Measurements from ENCODE around the gene PIF1. TPM values are rescaled to one million over a fixed set of nuclear protein-coding genes. Genes with fewer than 3 reads are reported as not detected.

The PIF1 gene
- total and polyA plus RNA-seq, 2 donors: 8.0 to 8.4 TPM

- WGBS: 95% methylated on average over 3 of the region's 3 CpGs
- no peak for DNase-seq (ENCODE audit: low read depth in 6 of 9, low spot score in 9 of 9)
- no peaks in the 10 kb centered on the region for H3K9me3 ChIP-seq (ENCODE audit: control insufficient read depth in 2 of 2, insufficient read depth in 1 of 2, low read length in 1 of 2)
- H3K27me3 ChIP-seq (ENCODE audit: control insufficient read depth in 2 of 2, insufficient read depth in 1 of 2, low read length in 1 of 2): no peaks in the 10 kb centered on the region
- no peaks in the 10 kb centered on the region for H3K4me1 ChIP-seq (ENCODE audit: control insufficient read depth in 2 of 2, insufficient read depth in 2 of 2, low read length in 2 of 2)
- H3K27ac ChIP-seq (ENCODE audit: low read depth in 1 of 2, low read length in 1 of 2): no peak overlapping the region
- no peaks in the 10 kb centered on the region for H3K36me3 ChIP-seq (ENCODE audit: control insufficient read depth in 2 of 2, insufficient read depth in 2 of 2, low read length in 1 of 2)
- H3K4me3 ChIP-seq (ENCODE audit: low read length in 2 of 2): no peak overlapping the region
These were observed 33.2 kb downstream of the PIF1 start for GRCh38 chr15:64792282-64792681.

- DNase-seq (ENCODE audit: low read depth in 6 of 9, low spot score in 9 of 9): no peak
- WGBS: 57% methylated on average over 4 of the region's 4 CpGs
- Histone ChIP-seq H3K4me1 (ENCODE audit: control insufficient read depth in 2 of 2, insufficient read depth in 2 of 2, low read length in 2 of 2) (no peaks in the 10 kb centered on the region), H3K27me3 (ENCODE audit: control insufficient read depth in 2 of 2, insufficient read depth in 1 of 2, low read length in 1 of 2) (no peaks in the 10 kb centered on the region), H3K27ac (ENCODE audit: low read depth in 1 of 2, low read length in 1 of 2) (no peak overlapping the region), H3K9me3 (ENCODE audit: control insufficient read depth in 2 of 2, insufficient read depth in 1 of 2, low read length in 1 of 2) (no peaks in the 10 kb centered on the region), H3K36me3 (ENCODE audit: control insufficient read depth in 2 of 2, insufficient read depth in 2 of 2, low read length in 1 of 2) (no peaks in the 10 kb centered on the region), H3K4me3 (ENCODE audit: low read length in 2 of 2) (no peak overlapping the region)
These were observed 34.0 kb downstream of the PIF1 start for GRCh38 chr15:64791401-64791800.

- H3K36me3 ChIP-seq (ENCODE audit: control insufficient read depth in 2 of 2, insufficient read depth in 2 of 2, low read length in 1 of 2): no peaks in the 10 kb centered on the region
- no peak overlapping the region for H3K27ac ChIP-seq (ENCODE audit: low read depth in 1 of 2, low read length in 1 of 2)
- WGBS: over 99% methylated on average over 4 of the region's 4 CpGs
- peaks cover 0 to 16% of the 10 kb centered on the region in 2 donors for H3K27me3 ChIP-seq (ENCODE audit: control insufficient read depth in 2 of 2, insufficient read depth in 1 of 2, low read length in 1 of 2)
- H3K4me3 ChIP-seq (ENCODE audit: low read length in 2 of 2): no peak overlapping the region
- DNase-seq (ENCODE audit: low read depth in 6 of 9, low spot score in 9 of 9): no peak
- H3K9me3 ChIP-seq (ENCODE audit: control insufficient read depth in 2 of 2, insufficient read depth in 1 of 2, low read length in 1 of 2): no peaks in the 10 kb centered on the region
- no peaks in the 10 kb centered on the region for H3K4me1 ChIP-seq (ENCODE audit: control insufficient read depth in 2 of 2, insufficient read depth in 2 of 2, low read length in 2 of 2)
These were observed 41.7 kb downstream of the PIF1 start for GRCh38 chr15:64783796-64784195.

- 95% methylated on average over 5 of the region's 5 CpGs for WGBS
- Histone ChIP-seq H3K4me3 (ENCODE audit: low read length in 2 of 2) (no peak overlapping the region), H3K9me3 (ENCODE audit: control insufficient read depth in 2 of 2, insufficient read depth in 1 of 2, low read length in 1 of 2) (no peaks in the 10 kb centered on the region), H3K27me3 (ENCODE audit: control insufficient read depth in 2 of 2, insufficient read depth in 1 of 2, low read length in 1 of 2) (peaks cover 0 to 27% of the 10 kb centered on the region in 2 donors), H3K4me1 (ENCODE audit: control insufficient read depth in 2 of 2, insufficient read depth in 2 of 2, low read length in 2 of 2) (no peaks in the 10 kb centered on the region), H3K36me3 (ENCODE audit: control insufficient read depth in 2 of 2, insufficient read depth in 2 of 2, low read length in 1 of 2) (no peaks in the 10 kb centered on the region), H3K27ac (ENCODE audit: low read depth in 1 of 2, low read length in 1 of 2) (no peak overlapping the region)
- DNase-seq (ENCODE audit: low read depth in 6 of 9, low spot score in 9 of 9): no peak
These were observed 42.7 kb downstream of the PIF1 start for GRCh38 chr15:64782751-64783150.

- WGBS: 97% methylated on average over 6 of the region's 6 CpGs
- H3K9me3 ChIP-seq (ENCODE audit: control insufficient read depth in 2 of 2, insufficient read depth in 1 of 2, low read length in 1 of 2): no peaks in the 10 kb centered on the region
- H3K4me3 ChIP-seq (ENCODE audit: low read length in 2 of 2): no peak overlapping the region
- no peaks in the 10 kb centered on the region for H3K36me3 ChIP-seq (ENCODE audit: control insufficient read depth in 2 of 2, insufficient read depth in 2 of 2, low read length in 1 of 2)
- H3K27ac ChIP-seq (ENCODE audit: low read depth in 1 of 2, low read length in 1 of 2): no peak overlapping the region
- peaks cover 0 to 4% of the 10 kb centered on the region in 2 donors for H3K4me1 ChIP-seq (ENCODE audit: control insufficient read depth in 2 of 2, insufficient read depth in 2 of 2, low read length in 2 of 2)
- no peak for DNase-seq (ENCODE audit: low read depth in 6 of 9, low spot score in 9 of 9)
- H3K27me3 ChIP-seq (ENCODE audit: control insufficient read depth in 2 of 2, insufficient read depth in 1 of 2, low read length in 1 of 2): peaks cover 8 to 41% of the 10 kb centered on the region in 2 donors
These were observed 44.1 kb downstream of the PIF1 start for GRCh38 chr15:64781299-64781698.

GRCh38 chr15:64780600-64781156, 44.8 kb downstream of the PIF1 start:
- Histone ChIP-seq H3K4me3 (ENCODE audit: low read length in 2 of 2) (no peak overlapping the region), H3K4me1 (ENCODE audit: control insufficient read depth in 2 of 2, insufficient read depth in 2 of 2, low read length in 2 of 2) (peaks cover 0 to 9% of the 10 kb centered on the region in 2 donors), H3K27me3 (ENCODE audit: control insufficient read depth in 2 of 2, insufficient read depth in 1 of 2, low read length in 1 of 2) (peaks cover 14 to 47% of the 10 kb centered on the region in 2 donors), H3K9me3 (ENCODE audit: control insufficient read depth in 2 of 2, insufficient read depth in 1 of 2, low read length in 1 of 2) (no peaks in the 10 kb centered on the region), H3K27ac (ENCODE audit: low read depth in 1 of 2, low read length in 1 of 2) (no peak overlapping the region), H3K36me3 (ENCODE audit: control insufficient read depth in 2 of 2, insufficient read depth in 2 of 2, low read length in 1 of 2) (no peaks in the 10 kb centered on the region)
- WGBS: 85% methylated on average over 8 of the region's 8 CpGs
- DNase-seq (ENCODE audit: low read depth in 6 of 9, low spot score in 9 of 9): no peak

- H3K9me3 ChIP-seq (ENCODE audit: control insufficient read depth in 2 of 2, insufficient read depth in 1 of 2, low read length in 1 of 2): no peaks in the 10 kb centered on the region
- H3K36me3 ChIP-seq (ENCODE audit: control insufficient read depth in 2 of 2, insufficient read depth in 2 of 2, low read length in 1 of 2): no peaks in the 10 kb centered on the region
- no peak overlapping the region for H3K4me3 ChIP-seq (ENCODE audit: low read length in 2 of 2)
- H3K4me1 ChIP-seq (ENCODE audit: control insufficient read depth in 2 of 2, insufficient read depth in 2 of 2, low read length in 2 of 2): peaks cover 0 to 9% of the 10 kb centered on the region in 2 donors
- 100% methylated on average over 1 of the region's 1 CpG for WGBS
- no peak overlapping the region for H3K27ac ChIP-seq (ENCODE audit: low read depth in 1 of 2, low read length in 1 of 2)
- H3K27me3 ChIP-seq (ENCODE audit: control insufficient read depth in 2 of 2, insufficient read depth in 1 of 2, low read length in 1 of 2): peaks cover 23 to 51% of the 10 kb centered on the region in 2 donors
- DNase-seq (ENCODE audit: low read depth in 6 of 9, low spot score in 9 of 9): no peak
These were observed 45.8 kb downstream of the PIF1 start for GRCh38 chr15:64779630-64780029.

GRCh38 chr15:64779024-64779423, 46.4 kb downstream of the PIF1 start:
- no peak overlapping the region for H3K4me3 ChIP-seq (ENCODE audit: low read length in 2 of 2)
- H3K9me3 ChIP-seq (ENCODE audit: control insufficient read depth in 2 of 2, insufficient read depth in 1 of 2, low read length in 1 of 2): peaks cover 0 to 4% of the 10 kb centered on the region in 2 donors
- no peak for DNase-seq (ENCODE audit: low read depth in 6 of 9, low spot score in 9 of 9)
- H3K4me1 ChIP-seq (ENCODE audit: control insufficient read depth in 2 of 2, insufficient read depth in 2 of 2, low read length in 2 of 2): peaks cover 0 to 9% of the 10 kb centered on the region in 2 donors
- H3K27me3 ChIP-seq (ENCODE audit: control insufficient read depth in 2 of 2, insufficient read depth in 1 of 2, low read length in 1 of 2): peaks cover 29 to 57% of the 10 kb centered on the region in 2 donors
- H3K27ac ChIP-seq (ENCODE audit: low read depth in 1 of 2, low read length in 1 of 2): no peak overlapping the region
- 86% methylated on average over 2 of the region's 2 CpGs for WGBS
- no peaks in the 10 kb centered on the region for H3K36me3 ChIP-seq (ENCODE audit: control insufficient read depth in 2 of 2, insufficient read depth in 2 of 2, low read length in 1 of 2)

GRCh38 chr15:64776402-64776786, 49.1 kb downstream of the PIF1 start:
- WGBS: 34% methylated on average over 25 of the region's 25 CpGs
- H3K27ac ChIP-seq (ENCODE audit: low read depth in 1 of 2, low read length in 1 of 2): no peak overlapping the region
- H3K9me3 ChIP-seq (ENCODE audit: control insufficient read depth in 2 of 2, insufficient read depth in 1 of 2, low read length in 1 of 2): peaks cover 0 to 4% of the 10 kb centered on the region in 2 donors
- peaks cover 39 to 81% of the 10 kb centered on the region in 2 donors for H3K27me3 ChIP-seq (ENCODE audit: control insufficient read depth in 2 of 2, insufficient read depth in 1 of 2, low read length in 1 of 2)
- peaks cover 0 to 9% of the 10 kb centered on the region in 2 donors for H3K4me1 ChIP-seq (ENCODE audit: control insufficient read depth in 2 of 2, insufficient read depth in 2 of 2, low read length in 2 of 2)
- H3K4me3 ChIP-seq (ENCODE audit: low read length in 2 of 2): peak overlapping the region in 1 of 2 donors; percentile 22
- DNase-seq (ENCODE audit: low read depth in 6 of 9, low spot score in 9 of 9): no peak
- no peaks in the 10 kb centered on the region for H3K36me3 ChIP-seq (ENCODE audit: control insufficient read depth in 2 of 2, insufficient read depth in 2 of 2, low read length in 1 of 2)
